H9 (cell line): ENCODE results near the gene PCBP4. TPM values are rescaled to one million over a fixed set of nuclear protein-coding genes. Genes with fewer than 3 reads are reported as not detected.

Experiments
- DNase-seq: peaks from one replicate; pipeline ENCODE4 v3.0.0-alpha.2; 2017
- H2AFZ ChIP-seq: one replicate; pipeline ENCODE4 v1.6.1; 2013; ENCODE audit warnings: mild to moderate bottlenecking, low read length, control low read depth, moderate library complexity
- H2AK5ac ChIP-seq: 2 replicates; pipeline ENCODE4 v1.6.1; 2013; ENCODE audit warnings: low read length, control low read depth, mixed read lengths; ENCODE audit not compliant: insufficient read length
- H2BK120ac ChIP-seq: one replicate; pipeline ENCODE4 v1.6.1; 2013; ENCODE audit warnings: low read depth, mild to moderate bottlenecking, low read length, control low read depth, inconsistent platforms; ENCODE audit not compliant: poor library complexity, severe bottlenecking
- H2BK12ac ChIP-seq: 2 replicates; pipeline ENCODE4 v1.6.1; 2013; ENCODE audit warnings: low read length, control low read depth, mixed read lengths, low read depth; ENCODE audit not compliant: insufficient read length
- H2BK15ac ChIP-seq: 2 replicates; pipeline ENCODE4 v1.6.1; 2013; ENCODE audit warnings: low read depth, low read length, control low read depth
- H2BK20ac ChIP-seq: one replicate; pipeline ENCODE4 v1.6.1; 2013; ENCODE audit warnings: low read depth, mild to moderate bottlenecking, low read length, control low read depth, inconsistent platforms; ENCODE audit not compliant: poor library complexity, severe bottlenecking
- H2BK5ac ChIP-seq: 2 replicates; pipeline ENCODE4 v1.6.1; 2013; ENCODE audit warnings: low read length, control low read depth, mixed read lengths; ENCODE audit not compliant: insufficient read length
- H3K14ac ChIP-seq: 2 replicates; pipeline ENCODE4 v1.6.1; 2013; ENCODE audit warnings: low read length, control low read depth; ENCODE audit not compliant: insufficient read depth
- H3K18ac ChIP-seq: 2 replicates; pipeline ENCODE4 v1.6.1; 2013; ENCODE audit warnings: low read depth, mild to moderate bottlenecking, mixed read lengths, low read length, control low read depth; ENCODE audit not compliant: insufficient read length
- H3K23ac ChIP-seq: 2 replicates; pipeline ENCODE4 v1.6.1; 2013; ENCODE audit warnings: low read length, control low read depth, mixed read lengths, low read depth; ENCODE audit not compliant: insufficient read length
- H3K23me2 ChIP-seq: 2 replicates; pipeline ENCODE4 v1.6.1; 2013; ENCODE audit warnings: low read depth, mild to moderate bottlenecking, mixed read lengths, low read length, control low read depth; ENCODE audit not compliant: insufficient read length, poor library complexity, severe bottlenecking
- H3K27ac ChIP-seq: 2 replicates; pipeline ENCODE4 v1.5.1; 2013; ENCODE audit warnings: low read length, control low read depth, mixed read lengths, low read depth; ENCODE audit not compliant: insufficient read length
- H3K27me3 ChIP-seq: 2 replicates; pipeline ENCODE4 v1.6.1; 2013; ENCODE audit warnings: low read length, control low read depth, inconsistent platforms; ENCODE audit not compliant: insufficient read depth
- H3K4ac ChIP-seq: 2 replicates; pipeline ENCODE4 v1.6.1; 2013; ENCODE audit warnings: low read depth, mild to moderate bottlenecking, control low read depth, inconsistent platforms, low read length, moderate library complexity
- H3K4me1 ChIP-seq: 2 replicates; pipeline ENCODE4 v1.6.1; 2013; ENCODE audit warnings: low read length, control low read depth, inconsistent platforms; ENCODE audit not compliant: insufficient read depth
- H3K4me2 ChIP-seq: 2 replicates; pipeline ENCODE4 v1.6.1; 2013; ENCODE audit warnings: low read length, control low read depth, mixed read lengths; ENCODE audit not compliant: insufficient read length, insufficient read depth
- H3K56ac ChIP-seq: 2 replicates; pipeline ENCODE4 v1.6.1; 2013; ENCODE audit warnings: low read depth, mild to moderate bottlenecking, mixed read lengths, low read length, control low read depth; ENCODE audit not compliant: insufficient read length
- H3K79me1 ChIP-seq: 2 replicates; pipeline ENCODE4 v1.6.1; 2013; ENCODE audit warnings: low read depth, mild to moderate bottlenecking, moderate library complexity, low read length, control low read depth, inconsistent platforms; ENCODE audit not compliant: insufficient read depth, poor library complexity, severe bottlenecking
- H3K79me2 ChIP-seq: 2 replicates; pipeline ENCODE4 v1.6.1; 2013; ENCODE audit warnings: low read length, control low read depth, inconsistent platforms; ENCODE audit not compliant: insufficient read depth
- H3K9ac ChIP-seq: 2 replicates; pipeline ENCODE4 v1.6.1; 2013; ENCODE audit warnings: low read length, control low read depth, mixed read lengths; ENCODE audit not compliant: insufficient read length; ENCODE audit errors: extremely low read depth
- H3K9me3 ChIP-seq: one replicate; pipeline ENCODE4 v1.6.1; 2013; ENCODE audit warnings: low read depth, low read length, inconsistent platforms; ENCODE audit not compliant: control insufficient read depth
- H3T11ph ChIP-seq: one replicate; pipeline ENCODE4 v1.6.1; 2013; ENCODE audit warnings: mild to moderate bottlenecking, low read length, control low read depth, inconsistent platforms
- H4K20me1 ChIP-seq: one replicate; pipeline ENCODE4 v1.6.1; 2013; ENCODE audit not compliant: control insufficient read depth, insufficient read length, insufficient read depth
- H4K5ac ChIP-seq: 2 replicates; pipeline ENCODE4 v1.6.1; 2013; ENCODE audit warnings: low read depth, mild to moderate bottlenecking, mixed read lengths, low read length, control low read depth; ENCODE audit not compliant: insufficient read length
- H4K8ac ChIP-seq: replicated peaks from 2 replicates; pipeline ENCODE4 v1.6.1; 2013; ENCODE audit warnings: low read length, control low read depth, mixed read lengths, low read depth; ENCODE audit not compliant: insufficient read length
- H4K91ac ChIP-seq: 2 replicates; pipeline ENCODE4 v1.6.1; 2013; ENCODE audit warnings: low read depth, mild to moderate bottlenecking, moderate library complexity, mixed read lengths, low read length, control low read depth; ENCODE audit not compliant: insufficient read length
- H3K27ac Mint-ChIP-seq, 3 experiments: 2 replicates in 2 of 3; 3 replicates in 1 of 3; pipeline ENCODE4 v1.8.0; 2020 to 2021; ENCODE audit warnings: mixed read lengths in 3 of 3, mild to moderate bottlenecking in 1 of 3, moderate library complexity in 1 of 3
- H3K27me3 Mint-ChIP-seq: 2 replicates; pipeline ENCODE4 v1.8.0; 2021; ENCODE audit warnings: low read depth, mild to moderate bottlenecking, moderate library complexity, mixed read lengths
- H3K36me3 Mint-ChIP-seq, 3 experiments: 2 replicates in 2 of 3; 3 replicates in 1 of 3; pipeline ENCODE4 v1.8.0; 2020 to 2021; ENCODE audit warnings: low read depth in 3 of 3, mixed read lengths in 3 of 3; ENCODE audit not compliant: insufficient read depth in 1 of 3
- H3K4me1 Mint-ChIP-seq, 2 experiments: 2 replicates each; pipeline ENCODE4 v1.8.0; 2020; ENCODE audit warnings: mixed read lengths in 2 of 2
- H3K4me3 Mint-ChIP-seq, 2 experiments: 2 replicates in 1 of 2; 3 replicates in 1 of 2; pipeline ENCODE4 v1.8.0; 2020 to 2021; ENCODE audit warnings: mild to moderate bottlenecking in 2 of 2, mixed read lengths in 2 of 2, moderate library complexity in 1 of 2
- H3K9me3 Mint-ChIP-seq, 2 experiments: 2 replicates in 1 of 2; 3 replicates in 1 of 2; pipeline ENCODE4 v1.8.0; 2020; ENCODE audit warnings: mild to moderate bottlenecking in 2 of 2, mixed read lengths in 2 of 2, moderate library complexity in 1 of 2
- CTCF ChIP-seq: fragments of 200-600 bp; sonication (generic); conservative IDR thresholded peaks from 3 replicates; pipeline ENCODE4 v1.8.0; 2021; ENCODE audit warnings: antibody characterized with exemption, mild to moderate bottlenecking
- WGBS: extraction: QIAGEN DNeasy Blood & Tissue Kit; methylation state at CpG from one replicate; pipeline ENCODE4 v1.1.7; 2013; ENCODE audit warnings: missing lambda C conversion rate, low lambda C conversion rate, mixed read lengths; ENCODE audit not compliant: insufficient read length; ENCODE audit errors: extremely low coverage; 5-methylcytosine and 5-hydroxymethylcytosine counted together
- total RNA-seq: library from RNA; stranded (reverse); gene quantifications from 2 replicates; pipeline ENCODE4 v1.2.1, GENCODE V29; 2021

The PCBP4 gene
- total RNA-seq, 1 experiment from 2014 or later: 24.6 TPM

GRCh38 chr3:51930439-51930838 lies 36.8 kb downstream of the PCBP4 start:
- no peak overlapping the region for H3K18ac ChIP-seq
- no peak for DNase-seq
- no peak overlapping the region for H2BK120ac ChIP-seq
- no peaks in the 10 kb centered on the region for H3K79me2 ChIP-seq
- no peak overlapping the region for H3K23ac ChIP-seq
- no peaks in the 10 kb centered on the region for H3K9me3 Mint-ChIP-seq
- H4K20me1 ChIP-seq: no peaks in the 10 kb centered on the region
- no CpG with 5 or more reads among the region's 1 CpG for WGBS
- H3K4me1 Mint-ChIP-seq: no peaks in the 10 kb centered on the region
- H4K5ac ChIP-seq: no peak overlapping the region
- no peak overlapping the region for H3K4me2 ChIP-seq
- H3K9me3 ChIP-seq: no peaks in the 10 kb centered on the region
- no peak overlapping the region for H3K9ac ChIP-seq
- no peaks in the 10 kb centered on the region for H3K79me1 ChIP-seq
- no peak overlapping the region for H3K56ac ChIP-seq
- no peak overlapping the region for H4K8ac ChIP-seq
- H3K4ac ChIP-seq: no peak overlapping the region
- no peaks in the 10 kb centered on the region; the same call in 1 of the 2 replicates for H3K27me3 Mint-ChIP-seq
- no peak overlapping the region for H3K27ac Mint-ChIP-seq
- no peak overlapping the region for H3K14ac ChIP-seq
- H3K4me3 Mint-ChIP-seq: no peak overlapping the region
- no peak overlapping the region for H3K27ac ChIP-seq
- no peak for TF ChIP-seq CTCF
- no peak overlapping the region for H2BK15ac ChIP-seq
- peaks cover 25 to 45% (median 30%) of the 10 kb centered on the region in 3 experiments; a peak in 6 of 7 replicates for H3K36me3 Mint-ChIP-seq
- no peak overlapping the region for H2BK20ac ChIP-seq
- no peaks in the 10 kb centered on the region for H3K27me3 ChIP-seq
- H3K4me1 ChIP-seq: no peaks in the 10 kb centered on the region
- H3T11ph ChIP-seq: no peak overlapping the region
- no peak overlapping the region for H2AK5ac ChIP-seq
- no peaks in the 10 kb centered on the region for H3K23me2 ChIP-seq
- no peak overlapping the region for H2BK12ac ChIP-seq
- H2BK5ac ChIP-seq: no peak overlapping the region
- H2AFZ ChIP-seq: no peak overlapping the region
- no peak overlapping the region for H4K91ac ChIP-seq
